HL-60 (cell line): ENCODE results near the gene EIF4A3.
A peak's percentile ranks its signal among the peaks of the same experiment; 100 is the strongest.

Experiments used
- DNase-seq, 2 experiments: peaks; one replicate each; pipeline ENCODE4 v3.0.0-alpha.2; 2010 to 2020; ENCODE audit warnings: low read depth in 1 of 2, low spot score in 1 of 2
- H3K27ac ChIP-seq: fragments of 250-450 bp; sonication (Bioruptor Pico); replicated peaks from 2 replicates; pipeline ENCODE4 v1.5.1; 2020; ENCODE audit warnings: mild to moderate bottlenecking, moderate library complexity
- H3K27me3 ChIP-seq: fragments of 250-450 bp; sonication (Bioruptor Pico); 2 replicates; pipeline ENCODE4 v1.5.1; 2021; ENCODE audit warnings: mild to moderate bottlenecking, moderate library complexity; ENCODE audit not compliant: insufficient read depth, poor library complexity, severe bottlenecking
- H3K4me3 ChIP-seq: replicated peaks from 2 replicates; pipeline ENCODE4 v1.5.1; 2011; ENCODE audit warnings: mild to moderate bottlenecking, control low read depth, low read length; ENCODE audit not compliant: insufficient read depth
- GABPA ChIP-seq: IDR thresholded peaks from 2 replicates; pipeline ENCODE4 v1.6.1; 2012; ENCODE audit warnings: low read depth
- POLR2AphosphoS5 ChIP-seq: IDR thresholded peaks from 2 replicates; pipeline ENCODE4 v1.6.1; 2012; ENCODE audit warnings: low read depth
- SPI1 ChIP-seq: IDR thresholded peaks from 2 replicates; pipeline ENCODE4 v1.6.1; 2012; ENCODE audit warnings: low read depth, mild to moderate bottlenecking, borderline replicate concordance
- TF ChIP-seq, protein P1 (sequence below): IDR thresholded peaks from one replicate; pipeline ENCODE4 v1.5.1; 2011; ENCODE audit warnings: low read length, control low read depth, inconsistent platforms; ENCODE audit not compliant: insufficient read depth
- TF ChIP-seq, protein P2 (sequence below): IDR thresholded peaks from 2 replicates; pipeline ENCODE4 v1.6.1; 2012; ENCODE audit warnings: low read depth; ENCODE audit not compliant: insufficient replicate concordance

The EIF4A3 gene

DNA sequence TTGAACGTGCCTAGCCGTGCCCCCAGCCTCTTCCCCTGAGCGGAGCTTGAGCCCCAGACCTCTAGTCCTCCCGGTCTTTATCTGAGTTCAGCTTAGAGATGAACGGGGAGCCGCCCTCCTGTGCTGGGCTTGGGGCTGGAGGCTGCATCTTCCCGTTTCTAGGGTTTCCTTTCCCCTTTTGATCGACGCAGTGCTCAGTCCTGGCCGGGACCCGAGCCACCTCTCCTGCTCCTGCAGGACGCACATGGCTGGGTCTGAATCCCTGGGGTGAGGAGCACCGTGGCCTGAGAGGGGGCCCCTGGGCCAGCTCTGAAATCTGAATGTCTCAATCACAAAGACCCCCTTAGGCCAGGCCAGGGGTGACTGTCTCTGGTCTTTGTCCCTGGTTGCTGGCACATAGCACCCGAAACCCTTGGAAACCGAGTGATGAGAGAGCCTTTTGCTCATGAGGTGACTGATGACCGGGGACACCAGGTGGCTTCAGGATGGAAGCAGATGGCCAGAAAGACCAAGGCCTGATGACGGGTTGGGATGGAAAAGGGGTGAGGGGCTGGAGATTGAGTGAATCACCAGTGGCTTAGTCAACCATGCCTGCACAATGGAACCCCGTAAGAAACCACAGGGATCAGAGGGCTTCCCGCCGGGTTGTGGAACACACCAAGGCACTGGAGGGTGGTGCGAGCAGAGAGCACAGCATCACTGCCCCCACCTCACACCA lies 44.8 kb downstream of the EIF4A3 start:
- Histone ChIP-seq H3K4me3 (peak overlapping the region; percentile 92), H3K27me3 (peaks cover 13% of the 10 kb centered on the region), H3K27ac (peak overlapping the region; percentile 52)
- TF ChIP-seq POLR2AphosphoS5 (no peak), GABPA (no peak), SPI1 (no peak)
- TF ChIP-seq, protein P1, sequence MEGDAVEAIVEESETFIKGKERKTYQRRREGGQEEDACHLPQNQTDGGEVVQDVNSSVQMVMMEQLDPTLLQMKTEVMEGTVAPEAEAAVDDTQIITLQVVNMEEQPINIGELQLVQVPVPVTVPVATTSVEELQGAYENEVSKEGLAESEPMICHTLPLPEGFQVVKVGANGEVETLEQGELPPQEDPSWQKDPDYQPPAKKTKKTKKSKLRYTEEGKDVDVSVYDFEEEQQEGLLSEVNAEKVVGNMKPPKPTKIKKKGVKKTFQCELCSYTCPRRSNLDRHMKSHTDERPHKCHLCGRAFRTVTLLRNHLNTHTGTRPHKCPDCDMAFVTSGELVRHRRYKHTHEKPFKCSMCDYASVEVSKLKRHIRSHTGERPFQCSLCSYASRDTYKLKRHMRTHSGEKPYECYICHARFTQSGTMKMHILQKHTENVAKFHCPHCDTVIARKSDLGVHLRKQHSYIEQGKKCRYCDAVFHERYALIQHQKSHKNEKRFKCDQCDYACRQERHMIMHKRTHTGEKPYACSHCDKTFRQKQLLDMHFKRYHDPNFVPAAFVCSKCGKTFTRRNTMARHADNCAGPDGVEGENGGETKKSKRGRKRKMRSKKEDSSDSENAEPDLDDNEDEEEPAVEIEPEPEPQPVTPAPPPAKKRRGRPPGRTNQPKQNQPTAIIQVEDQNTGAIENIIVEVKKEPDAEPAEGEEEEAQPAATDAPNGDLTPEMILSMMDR: no peak
- TF ChIP-seq, protein P2, sequence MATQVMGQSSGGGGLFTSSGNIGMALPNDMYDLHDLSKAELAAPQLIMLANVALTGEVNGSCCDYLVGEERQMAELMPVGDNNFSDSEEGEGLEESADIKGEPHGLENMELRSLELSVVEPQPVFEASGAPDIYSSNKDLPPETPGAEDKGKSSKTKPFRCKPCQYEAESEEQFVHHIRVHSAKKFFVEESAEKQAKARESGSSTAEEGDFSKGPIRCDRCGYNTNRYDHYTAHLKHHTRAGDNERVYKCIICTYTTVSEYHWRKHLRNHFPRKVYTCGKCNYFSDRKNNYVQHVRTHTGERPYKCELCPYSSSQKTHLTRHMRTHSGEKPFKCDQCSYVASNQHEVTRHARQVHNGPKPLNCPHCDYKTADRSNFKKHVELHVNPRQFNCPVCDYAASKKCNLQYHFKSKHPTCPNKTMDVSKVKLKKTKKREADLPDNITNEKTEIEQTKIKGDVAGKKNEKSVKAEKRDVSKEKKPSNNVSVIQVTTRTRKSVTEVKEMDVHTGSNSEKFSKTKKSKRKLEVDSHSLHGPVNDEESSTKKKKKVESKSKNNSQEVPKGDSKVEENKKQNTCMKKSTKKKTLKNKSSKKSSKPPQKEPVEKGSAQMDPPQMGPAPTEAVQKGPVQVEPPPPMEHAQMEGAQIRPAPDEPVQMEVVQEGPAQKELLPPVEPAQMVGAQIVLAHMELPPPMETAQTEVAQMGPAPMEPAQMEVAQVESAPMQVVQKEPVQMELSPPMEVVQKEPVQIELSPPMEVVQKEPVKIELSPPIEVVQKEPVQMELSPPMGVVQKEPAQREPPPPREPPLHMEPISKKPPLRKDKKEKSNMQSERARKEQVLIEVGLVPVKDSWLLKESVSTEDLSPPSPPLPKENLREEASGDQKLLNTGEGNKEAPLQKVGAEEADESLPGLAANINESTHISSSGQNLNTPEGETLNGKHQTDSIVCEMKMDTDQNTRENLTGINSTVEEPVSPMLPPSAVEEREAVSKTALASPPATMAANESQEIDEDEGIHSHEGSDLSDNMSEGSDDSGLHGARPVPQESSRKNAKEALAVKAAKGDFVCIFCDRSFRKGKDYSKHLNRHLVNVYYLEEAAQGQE: no peak
- peak in 1 of 2 experiments; percentile 42 for DNase-seq

DNA sequence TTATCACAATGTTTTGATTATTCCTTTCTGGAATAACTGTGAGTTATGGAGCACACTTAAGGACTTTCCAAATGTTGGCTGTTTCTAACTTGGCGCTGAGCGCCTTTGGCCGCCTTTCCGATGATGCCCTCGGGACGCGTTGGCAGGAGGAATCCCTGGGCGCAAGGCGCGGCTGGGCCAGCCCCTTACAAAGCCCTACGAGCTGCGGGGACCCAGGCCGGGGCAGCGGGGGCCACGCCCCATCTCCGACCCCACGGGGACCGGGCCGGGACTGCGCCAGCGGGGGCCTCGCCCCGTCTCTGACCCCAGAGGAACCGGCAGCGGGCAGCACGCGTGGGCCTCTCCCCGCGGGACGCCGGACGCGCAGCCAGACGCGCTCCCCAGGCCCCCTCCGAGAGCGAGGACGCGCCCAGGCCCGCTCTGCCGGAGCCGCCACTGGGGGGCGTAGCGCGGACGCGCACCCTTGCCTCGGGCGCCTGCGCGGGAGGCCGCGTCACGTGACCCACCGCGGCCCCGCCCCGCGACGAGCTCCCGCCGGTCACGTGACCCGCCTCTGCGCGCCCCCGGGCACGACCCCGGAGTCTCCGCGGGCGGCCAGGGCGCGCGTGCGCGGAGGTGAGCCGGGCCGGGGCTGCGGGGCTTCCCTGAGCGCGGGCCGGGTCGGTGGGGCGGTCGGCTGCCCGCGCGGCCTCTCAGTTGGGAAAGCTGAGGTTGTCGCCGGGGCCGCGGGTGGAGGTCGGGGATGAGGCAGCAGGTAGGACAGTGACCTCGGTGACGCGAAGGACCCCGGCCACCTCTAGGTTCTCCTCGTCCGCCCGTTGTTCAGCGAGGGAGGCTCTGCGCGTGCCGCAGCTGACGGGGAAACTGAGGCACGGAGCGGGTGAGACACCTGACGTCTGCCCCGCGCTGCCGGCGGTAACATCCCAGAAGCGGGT lies 45.6 kb downstream of the EIF4A3 start, which contains the start of gene GAA:
TSS of gene GAA (plus strand) at position 571 of the 935 bp plus-strand sequence. CDS start 3,006 bp downstream, outside the sequence.
- TF ChIP-seq, protein P1: peak; percentile 45
- no peak for TF ChIP-seq POLR2AphosphoS5
- peak within 1 kb of the TSS; percentile 52 for H3K27ac ChIP-seq
- DNase-seq: peak; percentile 67 to 70

DNA sequence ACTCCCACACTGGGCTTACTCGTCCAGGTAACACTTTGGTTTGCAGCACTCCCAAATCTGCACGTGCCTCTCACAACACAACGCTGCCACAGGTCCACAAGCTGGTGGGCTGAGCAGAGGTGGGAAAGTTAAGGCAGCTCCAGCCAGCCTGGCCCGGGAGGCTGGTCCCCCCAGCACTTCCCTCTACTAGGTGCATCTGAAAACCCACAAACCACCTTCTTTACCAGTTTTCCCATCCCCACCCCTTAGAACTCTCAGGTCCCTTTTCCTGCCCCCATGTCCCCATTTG lies 46.9 kb downstream of the EIF4A3 start:
- TF ChIP-seq, protein P2: no peak
- TF ChIP-seq SPI1 (no peak), GABPA (no peak), POLR2AphosphoS5 (no peak)
- TF ChIP-seq, protein P1: no peak
- H3K27me3 ChIP-seq: no peaks in the 10 kb centered on the region
- no peak for DNase-seq
- no peak overlapping the region for H3K27ac ChIP-seq
- no peak overlapping the region for H3K4me3 ChIP-seq

More for the DNA sequence above, 45.6 kb downstream of the EIF4A3 start, which contains the start of gene GAA:
- Histone ChIP-seq H3K27me3 (peaks cover 11% of the 10 kb centered on the region), H3K4me3 (peak within 1 kb of the TSS; percentile 92)
